Measurements from ENCODE around the gene SLC22A5.

Gene SLC22A5

GRCh38 chr5:132434416-132435286 is 65.1 kb downstream of the SLC22A5 start:
- Histone ChIP-seq H3K9me2 (ENCODE audit: low read depth, low read length) (no peaks in the 10 kb centered on the region), H3K4me3 (ENCODE audit: low read depth, low read length, poor library complexity, severe bottlenecking) (no peak overlapping the region), H4K20me1 (ENCODE audit: insufficient read depth, low read length) (no peaks in the 10 kb centered on the region), H3K36me3 (ENCODE audit: insufficient read depth, low read length) (no peaks in the 10 kb centered on the region), H3K4me1 (ENCODE audit: insufficient read depth, low read length, severe bottlenecking) (peaks cover 8% of the 10 kb centered on the region), H3K27me3 (ENCODE audit: insufficient read depth, low read length) (no peaks in the 10 kb centered on the region), H3K4me2 (ENCODE audit: low read length) (no peak overlapping the region), H3K9me3 (ENCODE audit: low read length) (no peaks in the 10 kb centered on the region), H2AFZ (ENCODE audit: low read length) (no peak overlapping the region), H3K9ac (ENCODE audit: low read length) (no peak overlapping the region), H3K79me2 (ENCODE audit: insufficient read depth, low read length) (no peaks in the 10 kb centered on the region), H3K27ac (ENCODE audit: low read depth, low read length, poor library complexity, severe bottlenecking) (no peak overlapping the region), H3F3A (ENCODE audit: insufficient read depth, low read length) (no peaks in the 10 kb centered on the region)
- TF ChIP-seq, protein P1, sequence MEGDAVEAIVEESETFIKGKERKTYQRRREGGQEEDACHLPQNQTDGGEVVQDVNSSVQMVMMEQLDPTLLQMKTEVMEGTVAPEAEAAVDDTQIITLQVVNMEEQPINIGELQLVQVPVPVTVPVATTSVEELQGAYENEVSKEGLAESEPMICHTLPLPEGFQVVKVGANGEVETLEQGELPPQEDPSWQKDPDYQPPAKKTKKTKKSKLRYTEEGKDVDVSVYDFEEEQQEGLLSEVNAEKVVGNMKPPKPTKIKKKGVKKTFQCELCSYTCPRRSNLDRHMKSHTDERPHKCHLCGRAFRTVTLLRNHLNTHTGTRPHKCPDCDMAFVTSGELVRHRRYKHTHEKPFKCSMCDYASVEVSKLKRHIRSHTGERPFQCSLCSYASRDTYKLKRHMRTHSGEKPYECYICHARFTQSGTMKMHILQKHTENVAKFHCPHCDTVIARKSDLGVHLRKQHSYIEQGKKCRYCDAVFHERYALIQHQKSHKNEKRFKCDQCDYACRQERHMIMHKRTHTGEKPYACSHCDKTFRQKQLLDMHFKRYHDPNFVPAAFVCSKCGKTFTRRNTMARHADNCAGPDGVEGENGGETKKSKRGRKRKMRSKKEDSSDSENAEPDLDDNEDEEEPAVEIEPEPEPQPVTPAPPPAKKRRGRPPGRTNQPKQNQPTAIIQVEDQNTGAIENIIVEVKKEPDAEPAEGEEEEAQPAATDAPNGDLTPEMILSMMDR (IDR thresholded peaks at IDR 0.05; ENCODE audit: low read length): no peak
- no peak for TF ChIP-seq EZH2 (IDR thresholded peaks at IDR 0.05; ENCODE audit: borderline replicate concordance, low read length)

GRCh38 chr5:132435447-132435846 is 65.9 kb downstream of the SLC22A5 start:
- TF ChIP-seq, protein P1 (IDR thresholded peaks at IDR 0.05; ENCODE audit: low read length): no peak
- no peak for TF ChIP-seq EZH2 (IDR thresholded peaks at IDR 0.05; ENCODE audit: borderline replicate concordance, low read length)
- no peak overlapping the region for H3K4me2 ChIP-seq (ENCODE audit: low read length)
- H3K9ac ChIP-seq (ENCODE audit: low read length): no peak overlapping the region
- H2AFZ ChIP-seq (ENCODE audit: low read length): no peak overlapping the region
- H3F3A ChIP-seq (ENCODE audit: insufficient read depth, low read length): no peaks in the 10 kb centered on the region
- H3K36me3 ChIP-seq (ENCODE audit: insufficient read depth, low read length): no peaks in the 10 kb centered on the region
- H3K9me3 ChIP-seq (ENCODE audit: low read length): no peaks in the 10 kb centered on the region
- no peaks in the 10 kb centered on the region for H3K79me2 ChIP-seq (ENCODE audit: insufficient read depth, low read length)
- H3K27me3 ChIP-seq (ENCODE audit: insufficient read depth, low read length): no peaks in the 10 kb centered on the region
- no peak overlapping the region for H3K4me3 ChIP-seq (ENCODE audit: low read depth, low read length, poor library complexity, severe bottlenecking)
- H4K20me1 ChIP-seq (ENCODE audit: insufficient read depth, low read length): no peaks in the 10 kb centered on the region
- peaks cover 8% of the 10 kb centered on the region for H3K4me1 ChIP-seq (ENCODE audit: insufficient read depth, low read length, severe bottlenecking)
- no peaks in the 10 kb centered on the region for H3K9me2 ChIP-seq (ENCODE audit: low read depth, low read length)
- no peak overlapping the region for H3K27ac ChIP-seq (ENCODE audit: low read depth, low read length, poor library complexity, severe bottlenecking)

DNA sequence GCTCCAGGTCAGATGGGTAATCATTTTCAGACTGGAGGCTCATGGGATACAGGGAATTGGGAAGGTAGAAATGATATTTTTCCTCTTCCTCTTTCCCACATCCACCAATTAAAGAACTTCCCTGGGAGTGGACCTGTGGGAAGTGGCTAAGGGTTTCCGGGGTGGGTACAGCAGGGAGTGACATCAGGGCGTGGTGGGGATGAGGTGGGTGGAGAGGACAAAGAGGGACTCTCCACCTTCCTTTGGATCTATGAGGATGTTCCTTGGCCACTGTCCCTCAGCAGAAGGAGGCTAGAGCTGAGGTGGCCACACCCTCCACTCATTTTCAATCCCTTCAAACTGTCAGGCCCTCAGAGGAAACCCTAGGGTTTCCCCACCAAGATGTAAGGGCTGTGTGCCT is 66.4 kb downstream of the SLC22A5 start:
- Histone ChIP-seq H2AFZ (ENCODE audit: low read length) (no peak overlapping the region), H3K4me3 (ENCODE audit: low read depth, low read length, poor library complexity, severe bottlenecking) (no peak overlapping the region), H3F3A (ENCODE audit: insufficient read depth, low read length) (no peaks in the 10 kb centered on the region), H3K27me3 (ENCODE audit: insufficient read depth, low read length) (no peaks in the 10 kb centered on the region), H3K27ac (ENCODE audit: low read depth, low read length, poor library complexity, severe bottlenecking) (no peak overlapping the region), H3K79me2 (ENCODE audit: insufficient read depth, low read length) (no peaks in the 10 kb centered on the region), H3K9me2 (ENCODE audit: low read depth, low read length) (no peaks in the 10 kb centered on the region), H3K9me3 (ENCODE audit: low read length) (no peaks in the 10 kb centered on the region), H3K4me2 (ENCODE audit: low read length) (no peak overlapping the region), H3K9ac (ENCODE audit: low read length) (no peak overlapping the region), H3K4me1 (ENCODE audit: insufficient read depth, low read length, severe bottlenecking) (peaks cover 8% of the 10 kb centered on the region), H4K20me1 (ENCODE audit: insufficient read depth, low read length) (no peaks in the 10 kb centered on the region), H3K36me3 (ENCODE audit: insufficient read depth, low read length) (no peaks in the 10 kb centered on the region)
- TF ChIP-seq, protein P1 (IDR thresholded peaks at IDR 0.05; ENCODE audit: low read length): no peak
- TF ChIP-seq EZH2 (IDR thresholded peaks at IDR 0.05; ENCODE audit: borderline replicate concordance, low read length): no peak

Measured in OCI-LY1 (cell line).